Heart left ventricle (tissue), 16 donors: ENCODE measurements around the gene GAB2. TPM values are rescaled to one million over a fixed set of nuclear protein-coding genes. Genes with fewer than 3 reads are reported as not detected.
A peak's percentile ranks its signal among the peaks of the same experiment; 100 is the strongest.

ENCODE experiments used
- ATAC-seq, 4 donors: fragments of 200-7000 bp; cut with Tn5 transposase; one replicate each; pipeline ENCODE4 v1.9.1; 2020 to 2022; ENCODE audit warnings: moderate library complexity in 4 of 4, mild to moderate bottlenecking in 3 of 4, moderate number of reproducible peaks in 1 of 4
- DNase-seq, 5 donors: peaks; one replicate each; pipeline ENCODE4 v3.0.0-alpha.2; 2020
- H3K27ac ChIP-seq, 12 donors: fragments of 200-600 bp; sonication (generic) in 4 of 12; one replicate each; pipeline versions ENCODE4 v1.5.0 to v1.8.0; 2016 to 2022; ENCODE audit warnings: mild to moderate bottlenecking in 2 of 12
- H3K27me3 ChIP-seq, 9 donors: fragments of 200-600 bp; sonication (generic) in 2 of 9; one replicate each; pipeline versions ENCODE4 v1.5.1 to v1.8.0; 2016 to 2022; ENCODE audit warnings: mild to moderate bottlenecking in 3 of 9
- H3K36me3 ChIP-seq, 9 donors: fragments of 200-600 bp; sonication (generic) in 2 of 9; one replicate each; pipeline versions ENCODE4 v1.5.0 to v1.8.0; 2018 to 2022; ENCODE audit warnings: mild to moderate bottlenecking in 2 of 9
- H3K4me1 ChIP-seq, 12 donors: fragments of 200-600 bp; sonication (generic) in 4 of 12; one replicate each; pipeline versions ENCODE4 v1.5.0 to v1.8.0; 2016 to 2022; ENCODE audit warnings: mild to moderate bottlenecking in 3 of 12
- H3K4me3 ChIP-seq, 12 donors: fragments of 200-600 bp; sonication (generic) in 4 of 12; one replicate each; pipeline versions ENCODE4 v1.5.0 to v1.8.0; 2017 to 2022; ENCODE audit warnings: mild to moderate bottlenecking in 9 of 12, moderate library complexity in 4 of 12
- H3K9me3 ChIP-seq, 12 donors: fragments of 200-600 bp; sonication (generic) in 4 of 12; one replicate each; pipeline versions ENCODE4 v1.5.0 to v1.8.0; 2016 to 2022; ENCODE audit warnings: mild to moderate bottlenecking in 1 of 12
- POLR2A ChIP-seq, 2 donors: fragments of 450-650 bp; IDR thresholded peaks; one replicate each; pipeline ENCODE4 v1.6.1; 2017; ENCODE audit warnings: antibody characterized with exemption in 2 of 2, mild to moderate bottlenecking in 2 of 2, moderate library complexity in 2 of 2
- WGBS, 4 donors: extraction: QIAGEN DNeasy Blood & Tissue Kit in 2 of 4; methylation state at CpG; one replicate each; pipeline versions ENCODE4 v1.1.5 to v1.1.7; 2013 to 2018; 5-methylcytosine and 5-hydroxymethylcytosine counted together
- intact Hi-C, 10 donors: fragments of 100-400 bp; cut with DNase I; formaldehyde crosslinking; loops; one replicate each; pipeline versions ENCODE4 v1.11.1 to v1.14.2; 2022
- polyA plus RNA-seq, 2 donors: library from polyadenylated mRNA; stranded (reverse); fragments of 200-250 nt; gene quantifications; one replicate each; pipeline ENCODE4 v1.2.3, GENCODE V29; 2013
- total RNA-seq, 9 donors: library from RNA; depleted of rRNA in 2 of 9; stranded (reverse); fragments of >200 nt in 2 of 9; fragmentation: NEBNext Ultra II Directional in 3 of 9; extraction: Animal tissue kit (Norgen Biotek cat#: 25700) in 3 of 9; gene quantifications; one replicate each; pipeline versions ENCODE4 v1.1.0 to v1.2.4, GENCODE V29; 2016 to 2023
- TF ChIP-seq, protein P1 (sequence below), 12 donors: fragments of 200-600 bp; sonication (generic) in 4 of 12; IDR thresholded peaks; one replicate each; pipeline versions ENCODE4 v1.5.0 to v1.8.0; 2018 to 2022; ENCODE audit warnings: antibody characterized with exemption in 12 of 12, mild to moderate bottlenecking in 5 of 12
- donor health status: ischemic (EF 13 %, LVEDD 7.1; RV severe dilation, severe dysfunction).
- donor health status: healthy with polysubstance abuse.
- donor health status: DM: no; HTN: yes; CAD: no.
- donor health status: DM: no; HTN: no; CAD: no.
- donor health status: ischemic (EF 25% LVEDD 6.9; RV normal size, moderate dysfunction).
- donor health status: ischemic (EF 25% LVEDD 5.7; RV mildly dilated, moderate dysfunction).
- donor health status: healthy.
- donor health status: DM: yes; HTN: yes; CAD: no.
- donor health status: ischemic (EF 35%, LVEDD 5.7; RV mildly dilated, moderate dysfunction).
- donor health status: nonischemic (EF 11% LVEDD 7.7; RV severe dilation, severe dysfunction).
- donor health status: DM: yes; HTN: yes; CAD: no.
- donor health status: PGD.
- donor health status: ischemic (EF 29% LVEDD 5.4; RV normal size, mild dysfunction).
- donor health status: nonischemic (EF 23%, LVEDD 6.1; RV moderate dilation, normal function).

GAB2 gene
- total and polyA plus RNA-seq, 11 donors: 6.1 to 53.0 (median 30.0) TPM

DNA sequence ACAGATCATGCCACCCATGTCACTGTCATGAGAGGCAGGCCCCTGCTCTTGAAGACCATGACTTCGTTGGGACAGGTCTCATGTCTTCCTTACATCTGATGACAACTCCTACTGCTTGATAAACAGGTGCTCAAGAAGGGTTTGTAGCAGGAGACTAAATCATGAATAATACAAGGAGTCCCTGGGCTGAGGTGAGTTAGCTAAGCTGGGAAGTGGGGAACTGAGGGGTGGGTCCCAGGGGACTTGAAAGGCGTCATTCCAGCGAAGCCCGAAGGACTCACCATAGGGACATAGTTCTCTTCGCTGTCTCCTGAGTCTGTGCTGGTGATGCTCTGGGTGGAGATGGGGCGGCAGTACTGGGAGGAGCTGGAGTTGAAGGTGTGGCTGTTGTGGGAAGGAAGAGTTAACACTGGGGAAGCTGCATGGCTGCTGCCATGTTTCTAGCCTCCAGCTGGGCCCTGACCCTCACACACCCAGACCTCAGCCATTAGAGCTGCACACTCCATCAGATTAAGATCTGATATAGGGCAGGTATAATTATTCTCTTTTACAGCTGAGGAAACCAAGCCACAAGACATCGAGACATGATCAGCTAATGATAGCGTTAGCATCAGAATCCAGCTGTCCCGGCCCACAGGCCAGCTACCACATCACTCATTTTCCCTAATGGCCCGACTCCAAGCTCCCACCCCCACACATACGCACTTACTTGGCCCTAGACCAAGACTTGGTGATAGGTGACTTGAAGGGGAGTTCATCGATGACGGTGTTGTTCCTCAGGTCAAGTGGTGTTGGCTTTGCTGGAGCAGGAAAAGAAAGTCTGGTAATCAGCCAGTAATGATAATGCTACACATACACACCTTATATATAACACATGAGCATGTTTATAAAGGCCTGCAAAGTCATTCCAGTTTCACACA lies 196.0 kb downstream of the GAB2 start:
- H3K27ac ChIP-seq: no peak overlapping the region
- intact Hi-C loops: loop anchor here in 1 of 10 donors (5.0 kb wide), 1 partner anchor 346 kb away; no protein-coding TSS in a partner anchor
- H3K4me3 ChIP-seq: no peak overlapping the region
- ATAC-seq (peak in 1 of 4 donors; percentile 30), DNase-seq (no peak)
- H3K4me1 ChIP-seq: no peaks in the 10 kb centered on the region
- peaks cover 0 to 100% (median 95%) of the 10 kb centered on the region in 9 donors for H3K36me3 ChIP-seq
- no peaks in the 10 kb centered on the region for H3K27me3 ChIP-seq
- 76 to 83% (median 78%) methylated on average over 13 of the region's 13 CpGs for WGBS, 4 donors
- no peaks in the 10 kb centered on the region for H3K9me3 ChIP-seq
- TF ChIP-seq, protein P1, sequence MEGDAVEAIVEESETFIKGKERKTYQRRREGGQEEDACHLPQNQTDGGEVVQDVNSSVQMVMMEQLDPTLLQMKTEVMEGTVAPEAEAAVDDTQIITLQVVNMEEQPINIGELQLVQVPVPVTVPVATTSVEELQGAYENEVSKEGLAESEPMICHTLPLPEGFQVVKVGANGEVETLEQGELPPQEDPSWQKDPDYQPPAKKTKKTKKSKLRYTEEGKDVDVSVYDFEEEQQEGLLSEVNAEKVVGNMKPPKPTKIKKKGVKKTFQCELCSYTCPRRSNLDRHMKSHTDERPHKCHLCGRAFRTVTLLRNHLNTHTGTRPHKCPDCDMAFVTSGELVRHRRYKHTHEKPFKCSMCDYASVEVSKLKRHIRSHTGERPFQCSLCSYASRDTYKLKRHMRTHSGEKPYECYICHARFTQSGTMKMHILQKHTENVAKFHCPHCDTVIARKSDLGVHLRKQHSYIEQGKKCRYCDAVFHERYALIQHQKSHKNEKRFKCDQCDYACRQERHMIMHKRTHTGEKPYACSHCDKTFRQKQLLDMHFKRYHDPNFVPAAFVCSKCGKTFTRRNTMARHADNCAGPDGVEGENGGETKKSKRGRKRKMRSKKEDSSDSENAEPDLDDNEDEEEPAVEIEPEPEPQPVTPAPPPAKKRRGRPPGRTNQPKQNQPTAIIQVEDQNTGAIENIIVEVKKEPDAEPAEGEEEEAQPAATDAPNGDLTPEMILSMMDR (IDR thresholded peaks at IDR 0.05): no peak
- TF ChIP-seq POLR2A (IDR thresholded peaks at IDR 0.05): no peak

DNA sequence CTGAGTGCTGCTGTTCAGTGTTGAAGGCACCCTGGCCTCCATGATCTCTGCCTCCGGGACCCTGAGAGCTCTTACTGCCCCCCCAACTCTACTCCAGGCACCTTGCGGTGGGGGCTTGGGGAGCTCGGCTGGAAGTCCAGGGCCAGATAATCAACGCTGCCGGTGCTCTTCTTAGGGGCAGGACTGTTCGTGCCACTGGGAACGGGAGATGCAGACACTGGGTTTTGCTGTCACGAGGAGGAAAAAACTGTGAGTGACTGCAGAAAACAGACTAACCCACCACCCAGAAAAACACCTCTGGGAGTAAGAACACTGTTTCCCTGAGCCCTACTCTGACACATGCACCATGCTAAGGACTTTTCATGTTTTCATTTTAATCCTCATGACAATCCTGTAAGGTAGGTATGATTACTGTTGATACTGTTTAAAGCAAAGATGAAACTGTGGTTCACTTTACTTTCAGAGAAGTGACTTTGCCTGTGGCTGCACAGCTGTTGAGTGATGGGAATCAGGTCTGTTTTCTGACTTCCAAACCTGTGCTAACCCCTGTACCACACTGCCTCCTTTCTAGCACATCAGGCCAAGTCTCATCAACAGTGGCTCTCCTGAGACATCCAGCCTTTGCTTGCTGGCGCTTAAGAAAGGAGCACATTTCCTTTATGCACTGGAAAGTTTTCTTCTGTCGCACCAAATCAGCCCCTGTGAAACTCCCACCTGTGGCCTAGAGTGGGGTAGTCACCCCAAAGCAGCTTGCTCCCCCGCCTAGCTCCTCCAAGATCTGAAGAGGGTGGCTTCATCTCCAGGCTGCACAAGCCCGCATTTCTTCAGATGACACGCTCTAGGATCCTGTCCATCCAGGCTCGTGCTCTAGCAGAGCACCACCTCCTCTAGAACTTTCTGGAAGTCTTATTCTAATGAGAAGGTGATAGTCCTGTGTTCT lies 197.1 kb downstream of the GAB2 start:
- H3K27me3 ChIP-seq: no peaks in the 10 kb centered on the region
- DNase-seq (no peak), ATAC-seq (no peak)
- H3K27ac ChIP-seq: no peak overlapping the region
- no peaks in the 10 kb centered on the region for H3K9me3 ChIP-seq
- H3K4me3 ChIP-seq: no peak overlapping the region
- no peaks in the 10 kb centered on the region for H3K4me1 ChIP-seq
- intact Hi-C loops: loop anchor here in 1 of 10 donors (5.0 kb wide), 1 partner anchor 347 kb away; no protein-coding TSS in a partner anchor
- 89 to 96% (median 94%) methylated on average over 14 of the region's 14 CpGs for WGBS, 4 donors
- peaks cover 0 to 100% (median 95%) of the 10 kb centered on the region in 9 donors for H3K36me3 ChIP-seq
- no peak for TF ChIP-seq POLR2A (IDR thresholded peaks at IDR 0.05)
- TF ChIP-seq, protein P1 (IDR thresholded peaks at IDR 0.05): no peak

DNA sequence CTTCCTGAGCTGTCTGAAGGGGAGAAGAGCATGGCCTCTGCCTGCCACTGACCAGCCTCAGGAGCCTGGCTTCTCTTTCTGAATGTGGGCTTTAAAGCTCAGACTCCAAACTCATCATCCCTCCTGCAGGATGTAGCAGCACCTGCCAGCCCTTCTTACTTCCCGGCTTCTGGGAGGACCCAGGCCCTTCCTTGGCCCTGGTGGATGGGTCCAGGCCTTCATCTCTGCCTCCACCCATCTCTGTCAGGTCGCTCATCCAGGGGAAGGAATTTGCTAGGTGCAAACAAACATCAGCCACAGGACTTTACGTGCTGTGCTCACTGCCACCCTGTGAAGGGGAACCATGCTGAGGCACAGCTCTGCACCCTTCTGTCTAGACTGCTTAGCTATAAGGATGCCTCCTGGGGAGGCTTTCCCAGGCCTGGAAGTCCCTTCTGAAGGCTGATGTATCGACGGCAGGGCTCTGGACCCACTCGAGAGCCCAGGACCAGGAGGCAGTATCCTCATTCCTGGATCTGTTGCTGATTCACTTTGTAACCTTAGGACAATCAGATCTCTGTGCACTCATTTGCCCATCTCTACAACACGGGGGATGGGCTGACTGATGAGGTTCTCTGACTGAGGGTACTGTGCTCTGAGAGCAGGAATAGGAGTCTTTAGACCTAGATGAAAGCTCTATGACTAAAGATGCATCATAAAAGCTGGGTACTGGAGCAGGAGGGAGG lies 198.0 kb downstream of the GAB2 start:
- WGBS, 4 donors: 93 to 100% (median 95%) methylated on average over 6 to 7 of the region's 7 CpGs

More for the DNA sequence above, 198.0 kb downstream of the GAB2 start:
- intact Hi-C loops: loop anchor here in 1 of 10 donors (5.0 kb wide), 1 partner anchor 348 kb away; no protein-coding TSS in a partner anchor
- H3K4me3 ChIP-seq: no peak overlapping the region
- H3K4me1 ChIP-seq: no peaks in the 10 kb centered on the region
- DNase-seq (peak in 1 of 5 donors; percentile 5), ATAC-seq (no peak)
- H3K9me3 ChIP-seq: no peaks in the 10 kb centered on the region
- peaks cover 0 to 98% (median 95%) of the 10 kb centered on the region in 9 donors for H3K36me3 ChIP-seq
- H3K27ac ChIP-seq: no peak overlapping the region
- no peak for TF ChIP-seq POLR2A (IDR thresholded peaks at IDR 0.05)
- TF ChIP-seq, protein P1 (IDR thresholded peaks at IDR 0.05): no peak
- no peaks in the 10 kb centered on the region for H3K27me3 ChIP-seq
